OCI-LY1 (cell line): Measurements from ENCODE around the gene PPP1R1A.

ENCODE experiments used
- EZH2 ChIP-seq: fragments of 200-600 bp; sonication (generic), shearing (Covaris generic); IDR thresholded peaks from 2 replicates; pipeline ENCODE4 v1.8.0; 2017; ENCODE audit warnings: borderline replicate concordance, mixed run types, mild to moderate bottlenecking, antibody characterized with exemption, low read length, moderate library complexity, mixed read lengths
- TF ChIP-seq, protein P1 (sequence below): fragments of 200-600 bp; sonication (generic), shearing (Covaris generic); IDR thresholded peaks from 2 replicates; pipeline ENCODE4 v1.5.1; 2017; ENCODE audit warnings: mild to moderate bottlenecking, antibody characterized with exemption, low read length, moderate library complexity, mixed read lengths

DNA sequence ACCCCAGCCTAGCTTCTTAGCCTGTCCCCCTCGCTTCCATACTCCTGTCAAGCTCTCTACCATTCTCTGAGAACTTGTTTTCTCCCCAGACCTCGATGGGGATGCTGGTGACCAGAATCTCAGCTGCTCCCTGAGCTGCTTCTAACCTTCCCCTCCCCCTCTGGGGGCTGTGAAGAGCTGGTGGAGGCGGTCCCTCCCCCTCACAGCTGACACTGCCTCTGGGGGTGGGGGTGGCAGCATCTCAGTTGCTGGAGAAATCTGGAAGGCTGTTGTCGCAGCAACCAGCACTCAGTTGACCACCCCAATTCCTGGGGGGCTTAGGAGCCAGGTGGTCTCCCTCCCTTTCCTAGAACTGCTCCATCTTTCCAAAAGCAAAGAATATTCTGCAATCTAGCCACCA is 4.7 kb downstream of the PPP1R1A start:
- TF ChIP-seq, protein P1, sequence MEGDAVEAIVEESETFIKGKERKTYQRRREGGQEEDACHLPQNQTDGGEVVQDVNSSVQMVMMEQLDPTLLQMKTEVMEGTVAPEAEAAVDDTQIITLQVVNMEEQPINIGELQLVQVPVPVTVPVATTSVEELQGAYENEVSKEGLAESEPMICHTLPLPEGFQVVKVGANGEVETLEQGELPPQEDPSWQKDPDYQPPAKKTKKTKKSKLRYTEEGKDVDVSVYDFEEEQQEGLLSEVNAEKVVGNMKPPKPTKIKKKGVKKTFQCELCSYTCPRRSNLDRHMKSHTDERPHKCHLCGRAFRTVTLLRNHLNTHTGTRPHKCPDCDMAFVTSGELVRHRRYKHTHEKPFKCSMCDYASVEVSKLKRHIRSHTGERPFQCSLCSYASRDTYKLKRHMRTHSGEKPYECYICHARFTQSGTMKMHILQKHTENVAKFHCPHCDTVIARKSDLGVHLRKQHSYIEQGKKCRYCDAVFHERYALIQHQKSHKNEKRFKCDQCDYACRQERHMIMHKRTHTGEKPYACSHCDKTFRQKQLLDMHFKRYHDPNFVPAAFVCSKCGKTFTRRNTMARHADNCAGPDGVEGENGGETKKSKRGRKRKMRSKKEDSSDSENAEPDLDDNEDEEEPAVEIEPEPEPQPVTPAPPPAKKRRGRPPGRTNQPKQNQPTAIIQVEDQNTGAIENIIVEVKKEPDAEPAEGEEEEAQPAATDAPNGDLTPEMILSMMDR, result no peak
- TF ChIP-seq EZH2, result no peak
